ENCODE measurements around the gene TJP2.

DNA sequence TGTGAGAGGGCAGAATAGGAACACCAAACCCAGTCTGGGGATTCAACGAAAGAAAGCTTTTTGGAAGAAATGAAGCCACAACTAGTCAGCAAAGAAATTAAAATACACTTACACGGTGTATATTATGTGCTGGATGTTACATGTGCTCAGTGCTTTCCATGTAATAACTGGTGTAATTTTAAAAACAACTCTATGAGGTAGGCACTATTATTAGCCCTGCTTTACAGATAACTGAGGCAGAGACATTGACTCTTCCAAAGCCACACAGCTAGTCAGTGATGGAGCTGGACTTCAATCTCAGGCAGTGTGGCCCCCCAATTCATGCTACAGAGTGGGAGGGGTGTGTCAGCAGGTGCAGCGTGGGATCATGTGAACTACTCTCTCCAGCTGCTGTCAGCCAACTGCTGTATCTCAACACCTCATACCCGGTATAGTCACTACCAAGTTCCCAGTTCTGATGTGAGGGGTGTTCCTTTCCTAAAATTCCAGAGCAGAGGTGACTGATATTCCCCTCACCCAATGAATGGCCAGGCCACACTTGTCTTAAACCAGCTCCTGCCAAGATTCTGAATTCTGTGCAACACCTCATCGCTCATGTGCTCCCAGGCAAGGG lies 33.8 kb upstream of the TJP2 start:
- TF ChIP-seq, protein P1, sequence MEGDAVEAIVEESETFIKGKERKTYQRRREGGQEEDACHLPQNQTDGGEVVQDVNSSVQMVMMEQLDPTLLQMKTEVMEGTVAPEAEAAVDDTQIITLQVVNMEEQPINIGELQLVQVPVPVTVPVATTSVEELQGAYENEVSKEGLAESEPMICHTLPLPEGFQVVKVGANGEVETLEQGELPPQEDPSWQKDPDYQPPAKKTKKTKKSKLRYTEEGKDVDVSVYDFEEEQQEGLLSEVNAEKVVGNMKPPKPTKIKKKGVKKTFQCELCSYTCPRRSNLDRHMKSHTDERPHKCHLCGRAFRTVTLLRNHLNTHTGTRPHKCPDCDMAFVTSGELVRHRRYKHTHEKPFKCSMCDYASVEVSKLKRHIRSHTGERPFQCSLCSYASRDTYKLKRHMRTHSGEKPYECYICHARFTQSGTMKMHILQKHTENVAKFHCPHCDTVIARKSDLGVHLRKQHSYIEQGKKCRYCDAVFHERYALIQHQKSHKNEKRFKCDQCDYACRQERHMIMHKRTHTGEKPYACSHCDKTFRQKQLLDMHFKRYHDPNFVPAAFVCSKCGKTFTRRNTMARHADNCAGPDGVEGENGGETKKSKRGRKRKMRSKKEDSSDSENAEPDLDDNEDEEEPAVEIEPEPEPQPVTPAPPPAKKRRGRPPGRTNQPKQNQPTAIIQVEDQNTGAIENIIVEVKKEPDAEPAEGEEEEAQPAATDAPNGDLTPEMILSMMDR (tag by site-specific recombination; IDR thresholded peaks at IDR 0.05): no peak
- TF ChIP-seq ZNF138 (tag by site-specific recombination; IDR thresholded peaks at IDR 0.05; ENCODE audit: borderline replicate concordance): no peak
- TF ChIP-seq ZNF239 (tag by site-specific recombination; IDR thresholded peaks at IDR 0.05): no peak
- no peak for TF ChIP-seq ZNF274 (IDR thresholded peaks at IDR 0.05; ENCODE audit: low read length)
- no peak for TF ChIP-seq ZNF274 (tag by site-specific recombination; IDR thresholded peaks at IDR 0.05; ENCODE audit: borderline replicate concordance)
- no peak for TF ChIP-seq ZBTB1 (tag by site-specific recombination; IDR thresholded peaks at IDR 0.05)
- TF ChIP-seq YY1 (tag by site-specific recombination; IDR thresholded peaks at IDR 0.05): no peak
- TF ChIP-seq ZNF24 (tag by site-specific recombination; IDR thresholded peaks at IDR 0.05): no peak
- TF ChIP-seq ZNF248 (tag by site-specific recombination; IDR thresholded peaks at IDR 0.05): no peak
- TF ChIP-seq, protein P2, sequence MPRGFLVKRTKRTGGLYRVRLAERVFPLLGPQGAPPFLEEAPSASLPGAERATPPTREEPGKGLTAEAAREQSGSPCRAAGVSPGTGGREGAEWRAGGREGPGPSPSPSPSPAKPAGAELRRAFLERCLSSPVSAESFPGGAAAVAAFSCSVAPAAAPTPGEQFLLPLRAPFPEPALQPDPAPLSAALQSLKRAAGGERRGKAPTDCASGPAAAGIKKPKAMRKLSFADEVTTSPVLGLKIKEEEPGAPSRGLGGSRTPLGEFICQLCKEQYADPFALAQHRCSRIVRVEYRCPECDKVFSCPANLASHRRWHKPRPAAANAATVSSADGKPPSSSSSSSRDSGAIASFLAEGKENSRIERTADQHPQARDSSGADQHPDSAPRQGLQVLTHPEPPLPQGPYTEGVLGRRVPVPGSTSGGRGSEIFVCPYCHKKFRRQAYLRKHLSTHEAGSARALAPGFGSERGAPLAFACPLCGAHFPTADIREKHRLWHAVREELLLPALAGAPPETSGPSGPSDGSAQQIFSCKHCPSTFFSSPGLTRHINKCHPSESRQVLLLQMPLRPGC (tag by site-specific recombination; IDR thresholded peaks at IDR 0.05): no peak
